H9 (cell line): ENCODE results near the gene UTP20. TPM values are rescaled to one million over a fixed set of nuclear protein-coding genes. Genes with fewer than 3 reads are reported as not detected.

ENCODE experiments used
- DNase-seq: peaks from one replicate; pipeline ENCODE4 v3.0.0-alpha.2; 2017
- H2AFZ ChIP-seq: one replicate; pipeline ENCODE4 v1.6.1; 2013; ENCODE audit warnings: mild to moderate bottlenecking, low read length, control low read depth, moderate library complexity
- H2AK5ac ChIP-seq: 2 replicates; pipeline ENCODE4 v1.6.1; 2013; ENCODE audit warnings: low read length, control low read depth, mixed read lengths; ENCODE audit not compliant: insufficient read length
- H2BK120ac ChIP-seq: one replicate; pipeline ENCODE4 v1.6.1; 2013; ENCODE audit warnings: low read depth, mild to moderate bottlenecking, low read length, control low read depth, inconsistent platforms; ENCODE audit not compliant: poor library complexity, severe bottlenecking
- H2BK12ac ChIP-seq: 2 replicates; pipeline ENCODE4 v1.6.1; 2013; ENCODE audit warnings: low read length, control low read depth, mixed read lengths, low read depth; ENCODE audit not compliant: insufficient read length
- H2BK15ac ChIP-seq: 2 replicates; pipeline ENCODE4 v1.6.1; 2013; ENCODE audit warnings: low read depth, low read length, control low read depth
- H2BK20ac ChIP-seq: one replicate; pipeline ENCODE4 v1.6.1; 2013; ENCODE audit warnings: low read depth, mild to moderate bottlenecking, low read length, control low read depth, inconsistent platforms; ENCODE audit not compliant: poor library complexity, severe bottlenecking
- H2BK5ac ChIP-seq: 2 replicates; pipeline ENCODE4 v1.6.1; 2013; ENCODE audit warnings: low read length, control low read depth, mixed read lengths; ENCODE audit not compliant: insufficient read length
- H3K14ac ChIP-seq: 2 replicates; pipeline ENCODE4 v1.6.1; 2013; ENCODE audit warnings: low read length, control low read depth; ENCODE audit not compliant: insufficient read depth
- H3K18ac ChIP-seq: 2 replicates; pipeline ENCODE4 v1.6.1; 2013; ENCODE audit warnings: low read depth, mild to moderate bottlenecking, mixed read lengths, low read length, control low read depth; ENCODE audit not compliant: insufficient read length
- H3K23ac ChIP-seq: 2 replicates; pipeline ENCODE4 v1.6.1; 2013; ENCODE audit warnings: low read length, control low read depth, mixed read lengths, low read depth; ENCODE audit not compliant: insufficient read length
- H3K23me2 ChIP-seq: 2 replicates; pipeline ENCODE4 v1.6.1; 2013; ENCODE audit warnings: low read depth, mild to moderate bottlenecking, mixed read lengths, low read length, control low read depth; ENCODE audit not compliant: insufficient read length, poor library complexity, severe bottlenecking
- H3K27ac ChIP-seq: 2 replicates; pipeline ENCODE4 v1.5.1; 2013; ENCODE audit warnings: low read length, control low read depth, mixed read lengths, low read depth; ENCODE audit not compliant: insufficient read length
- H3K27me3 ChIP-seq: 2 replicates; pipeline ENCODE4 v1.6.1; 2013; ENCODE audit warnings: low read length, control low read depth, inconsistent platforms; ENCODE audit not compliant: insufficient read depth
- H3K4ac ChIP-seq: 2 replicates; pipeline ENCODE4 v1.6.1; 2013; ENCODE audit warnings: low read depth, mild to moderate bottlenecking, control low read depth, inconsistent platforms, low read length, moderate library complexity
- H3K4me1 ChIP-seq: 2 replicates; pipeline ENCODE4 v1.6.1; 2013; ENCODE audit warnings: low read length, control low read depth, inconsistent platforms; ENCODE audit not compliant: insufficient read depth
- H3K4me2 ChIP-seq: 2 replicates; pipeline ENCODE4 v1.6.1; 2013; ENCODE audit warnings: low read length, control low read depth, mixed read lengths; ENCODE audit not compliant: insufficient read length, insufficient read depth
- H3K56ac ChIP-seq: 2 replicates; pipeline ENCODE4 v1.6.1; 2013; ENCODE audit warnings: low read depth, mild to moderate bottlenecking, mixed read lengths, low read length, control low read depth; ENCODE audit not compliant: insufficient read length
- H3K79me1 ChIP-seq: 2 replicates; pipeline ENCODE4 v1.6.1; 2013; ENCODE audit warnings: low read depth, mild to moderate bottlenecking, moderate library complexity, low read length, control low read depth, inconsistent platforms; ENCODE audit not compliant: insufficient read depth, poor library complexity, severe bottlenecking
- H3K79me2 ChIP-seq: 2 replicates; pipeline ENCODE4 v1.6.1; 2013; ENCODE audit warnings: low read length, control low read depth, inconsistent platforms; ENCODE audit not compliant: insufficient read depth
- H3K9ac ChIP-seq: 2 replicates; pipeline ENCODE4 v1.6.1; 2013; ENCODE audit warnings: low read length, control low read depth, mixed read lengths; ENCODE audit not compliant: insufficient read length; ENCODE audit errors: extremely low read depth
- H3K9me3 ChIP-seq: one replicate; pipeline ENCODE4 v1.6.1; 2013; ENCODE audit warnings: low read depth, low read length, inconsistent platforms; ENCODE audit not compliant: control insufficient read depth
- H3T11ph ChIP-seq: one replicate; pipeline ENCODE4 v1.6.1; 2013; ENCODE audit warnings: mild to moderate bottlenecking, low read length, control low read depth, inconsistent platforms
- H4K20me1 ChIP-seq: one replicate; pipeline ENCODE4 v1.6.1; 2013; ENCODE audit not compliant: control insufficient read depth, insufficient read length, insufficient read depth
- H4K5ac ChIP-seq: 2 replicates; pipeline ENCODE4 v1.6.1; 2013; ENCODE audit warnings: low read depth, mild to moderate bottlenecking, mixed read lengths, low read length, control low read depth; ENCODE audit not compliant: insufficient read length
- H4K8ac ChIP-seq: replicated peaks from 2 replicates; pipeline ENCODE4 v1.6.1; 2013; ENCODE audit warnings: low read length, control low read depth, mixed read lengths, low read depth; ENCODE audit not compliant: insufficient read length
- H4K91ac ChIP-seq: 2 replicates; pipeline ENCODE4 v1.6.1; 2013; ENCODE audit warnings: low read depth, mild to moderate bottlenecking, moderate library complexity, mixed read lengths, low read length, control low read depth; ENCODE audit not compliant: insufficient read length
- H3K27ac Mint-ChIP-seq, 3 experiments: 2 replicates in 2 of 3; 3 replicates in 1 of 3; pipeline ENCODE4 v1.8.0; 2020 to 2021; ENCODE audit warnings: mixed read lengths in 3 of 3, mild to moderate bottlenecking in 1 of 3, moderate library complexity in 1 of 3
- H3K27me3 Mint-ChIP-seq: 2 replicates; pipeline ENCODE4 v1.8.0; 2021; ENCODE audit warnings: low read depth, mild to moderate bottlenecking, moderate library complexity, mixed read lengths
- H3K36me3 Mint-ChIP-seq, 3 experiments: 2 replicates in 2 of 3; 3 replicates in 1 of 3; pipeline ENCODE4 v1.8.0; 2020 to 2021; ENCODE audit warnings: low read depth in 3 of 3, mixed read lengths in 3 of 3; ENCODE audit not compliant: insufficient read depth in 1 of 3
- H3K4me1 Mint-ChIP-seq, 2 experiments: 2 replicates each; pipeline ENCODE4 v1.8.0; 2020; ENCODE audit warnings: mixed read lengths in 2 of 2
- H3K4me3 Mint-ChIP-seq, 2 experiments: 2 replicates in 1 of 2; 3 replicates in 1 of 2; pipeline ENCODE4 v1.8.0; 2020 to 2021; ENCODE audit warnings: mild to moderate bottlenecking in 2 of 2, mixed read lengths in 2 of 2, moderate library complexity in 1 of 2
- H3K9me3 Mint-ChIP-seq, 2 experiments: 2 replicates in 1 of 2; 3 replicates in 1 of 2; pipeline ENCODE4 v1.8.0; 2020; ENCODE audit warnings: mild to moderate bottlenecking in 2 of 2, mixed read lengths in 2 of 2, moderate library complexity in 1 of 2
- CTCF ChIP-seq: fragments of 200-600 bp; sonication (generic); conservative IDR thresholded peaks from 3 replicates; pipeline ENCODE4 v1.8.0; 2021; ENCODE audit warnings: antibody characterized with exemption, mild to moderate bottlenecking
- WGBS: extraction: QIAGEN DNeasy Blood & Tissue Kit; methylation state at CpG from one replicate; pipeline ENCODE4 v1.1.7; 2013; ENCODE audit warnings: missing lambda C conversion rate, low lambda C conversion rate, mixed read lengths; ENCODE audit not compliant: insufficient read length; ENCODE audit errors: extremely low coverage; 5-methylcytosine and 5-hydroxymethylcytosine counted together
- total RNA-seq: library from RNA; stranded (reverse); gene quantifications from 2 replicates; pipeline ENCODE4 v1.2.1, GENCODE V29; 2021

The UTP20 gene
- total RNA-seq, 1 experiment from 2014 or later: 38.3 TPM

DNA sequence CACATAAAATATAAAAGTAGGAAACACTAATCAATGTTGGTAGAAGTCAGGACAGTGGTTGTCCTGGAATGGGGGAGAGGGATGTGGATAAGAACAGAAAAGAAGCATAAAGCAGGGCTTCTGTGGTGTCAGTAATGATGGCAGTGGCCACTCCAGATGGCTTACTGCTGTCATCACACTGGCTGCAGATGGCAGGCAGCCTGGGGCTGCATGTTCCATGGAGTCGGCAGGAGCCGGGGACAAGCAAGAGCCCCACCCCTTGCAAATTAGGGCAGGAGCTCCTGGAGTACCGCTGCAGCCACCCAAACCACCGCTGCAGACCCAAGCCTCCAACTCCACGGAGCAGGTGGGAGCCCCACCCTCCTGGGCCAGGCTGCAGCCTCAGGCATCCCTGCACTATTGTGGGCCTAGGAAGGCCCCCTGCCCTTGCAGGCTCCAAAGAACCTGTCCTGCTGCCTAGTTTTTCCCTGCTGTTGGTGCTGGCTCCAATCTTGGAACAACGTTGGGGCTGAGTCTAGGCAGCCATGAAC lies 41.0 kb upstream of the UTP20 start:
- H3K18ac ChIP-seq: no peak overlapping the region
- H3K56ac ChIP-seq: no peak overlapping the region
- H2BK15ac ChIP-seq: no peak overlapping the region
- H3K4me2 ChIP-seq: no peak overlapping the region
- Mint-ChIP-seq H3K27ac (no peak overlapping the region), H3K4me3 (no peak overlapping the region; a peak in 1 of 5 replicates), H3K4me1 (no peaks in the 10 kb centered on the region), H3K9me3 (no peaks in the 10 kb centered on the region; a peak in 1 of 5 replicates), H3K36me3 (no peaks in the 10 kb centered on the region; a peak in 1 of 7 replicates), H3K27me3 (no peaks in the 10 kb centered on the region)
- H2AK5ac ChIP-seq: no peak overlapping the region
- no peaks in the 10 kb centered on the region for H4K20me1 ChIP-seq
- no peak overlapping the region for H4K8ac ChIP-seq
- no peak overlapping the region for H3K27ac ChIP-seq
- no peak overlapping the region for H2BK12ac ChIP-seq
- no peak overlapping the region for H2BK5ac ChIP-seq
- H3K4ac ChIP-seq: no peak overlapping the region
- no peak overlapping the region for H2BK20ac ChIP-seq
- H4K5ac ChIP-seq: no peak overlapping the region
- H3K27me3 ChIP-seq: no peaks in the 10 kb centered on the region
- no peak overlapping the region for H3K9ac ChIP-seq
- no peak overlapping the region for H2BK120ac ChIP-seq
- no peak for DNase-seq
- H3T11ph ChIP-seq: no peak overlapping the region
- H3K23ac ChIP-seq: no peak overlapping the region
- no peaks in the 10 kb centered on the region for H3K23me2 ChIP-seq
- H3K14ac ChIP-seq: no peak overlapping the region
- H3K4me1 ChIP-seq: no peaks in the 10 kb centered on the region
- no peaks in the 10 kb centered on the region for H3K9me3 ChIP-seq
- TF ChIP-seq CTCF: no peak
- H3K79me1 ChIP-seq: no peaks in the 10 kb centered on the region
- no peaks in the 10 kb centered on the region for H3K79me2 ChIP-seq
- WGBS: no CpG with 5 or more reads among the region's 6 CpGs
- no peak overlapping the region for H4K91ac ChIP-seq
- H2AFZ ChIP-seq: no peak overlapping the region
